ENCODE data around the gene CEP120.
"Not testable (repeated sequence)": the region's sequence is repeated elsewhere in the genome, so short reads cannot be mapped to it uniquely, and the experiment has no call there.

Gene CEP120

GRCh38 chr5:123371575-123372179 is 51.5 kb downstream of the CEP120 start:
- peak; percentile 4 to 21 for DNase-seq

- DNase-seq = no peak
These were observed 53.7 kb downstream of the CEP120 start for GRCh38 chr5:123369371-123369968.

GRCh38 chr5:123367739-123368138 is 55.5 kb downstream of the CEP120 start:
- peak in 1 of 2 donors; percentile 6 for DNase-seq

GRCh38 chr5:123365156-123365555 is 58.0 kb downstream of the CEP120 start:
- DNase-seq = no peak

GRCh38 chr5:123364441-123365155 is 58.6 kb downstream of the CEP120 start:
- DNase-seq = no peak

GRCh38 chr5:123360910-123361309 is 62.3 kb downstream of the CEP120 start:
- no peak for DNase-seq

- no peak for DNase-seq
These were observed 63.0 kb downstream of the CEP120 start for GRCh38 chr5:123360201-123360571.

- no peak for DNase-seq
These were observed 63.6 kb downstream of the CEP120 start for GRCh38 chr5:123359454-123360200.

GRCh38 chr5:123358751-123359150 is 64.5 kb downstream of the CEP120 start:
- no peak for DNase-seq

- DNase-seq = no peak
These were observed 64.9 kb downstream of the CEP120 start for GRCh38 chr5:123358304-123358703.

GRCh38 chr5:123351820-123352219 is 71.4 kb downstream of the CEP120 start:
- DNase-seq = no peak

- DNase-seq = no peak
These were observed 72.0 kb downstream of the CEP120 start for GRCh38 chr5:123351240-123351639.

- no peak for DNase-seq
These were observed 72.5 kb downstream of the CEP120 start for GRCh38 chr5:123350742-123351141.

- DNase-seq = no peak
These were observed 78.3 kb downstream of the CEP120 start for GRCh38 chr5:123344816-123345426.

GRCh38 chr5:123340928-123341327 is 82.3 kb downstream of the CEP120 start:
- no peak for DNase-seq

- DNase-seq = not testable (repeated sequence)
These were observed 114.8 kb downstream of the CEP120 start for GRCh38 chr5:123308377-123308776.

- no peak for DNase-seq
These were observed 117.5 kb downstream of the CEP120 start for GRCh38 chr5:123305751-123306150.

GRCh38 chr5:123304777-123305316 is 118.4 kb downstream of the CEP120 start:
- no peak for DNase-seq

GRCh38 chr5:123303802-123304201 is 119.4 kb downstream of the CEP120 start:
- no peak for DNase-seq

- no peak for DNase-seq
These were observed 122.9 kb downstream of the CEP120 start for GRCh38 chr5:123300266-123300665.

GRCh38 chr5:123299136-123299535 is 124.1 kb downstream of the CEP120 start:
- no peak for DNase-seq

- DNase-seq = no peak
These were observed 124.7 kb downstream of the CEP120 start for GRCh38 chr5:123298335-123299030.

Data from CD4-positive, alpha-beta T cell treated with Interleukin-1 beta for 1 hour (primary cell).